Measurements from ENCODE around the gene PDE4B.
"Not testable (repeated sequence)": the region's sequence is repeated elsewhere in the genome, so short reads cannot be mapped to it uniquely, and the experiment has no call there.

The PDE4B gene

DNA sequence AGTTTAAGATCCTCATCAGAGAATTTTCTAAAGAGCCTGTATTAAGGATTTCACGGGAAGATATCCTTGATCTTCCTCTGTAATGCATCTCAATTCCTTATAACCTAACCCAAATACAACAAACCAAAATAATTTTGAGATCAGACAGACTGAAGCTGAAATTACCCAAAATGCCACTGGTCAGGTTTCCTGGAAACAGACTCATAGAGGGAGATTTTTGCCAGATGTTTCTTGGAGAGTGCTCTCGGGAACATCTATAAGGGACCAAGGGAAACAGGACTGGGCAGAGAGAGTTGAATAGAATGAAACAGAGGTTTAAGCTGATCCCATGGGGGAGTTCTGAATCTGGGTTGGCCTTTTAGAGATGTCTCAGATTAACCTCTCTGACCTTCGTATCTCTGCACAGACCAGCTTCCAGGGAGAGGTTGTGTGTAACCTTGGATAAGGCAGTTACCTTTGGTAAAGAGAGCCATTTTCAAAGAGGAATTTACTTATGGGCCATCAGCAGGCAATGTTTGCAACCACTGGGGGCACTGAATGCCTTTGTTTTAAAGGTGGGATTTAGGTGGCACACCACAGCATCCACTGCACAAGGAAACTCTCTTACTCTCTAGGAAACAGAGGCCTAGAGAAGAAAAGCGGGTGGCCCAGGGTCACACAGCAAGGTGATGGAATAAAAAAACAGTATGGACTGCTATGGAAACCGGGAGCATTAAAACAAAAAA, 610.5 kb downstream of the PDE4B start:
- no peak for TF ChIP-seq GATA1 (IDR thresholded peaks at IDR 0.05; ENCODE audit: low read depth, low read length)
- TF ChIP-seq POLR2A (IDR thresholded peaks at IDR 0.05; ENCODE audit: low read length), result no peak
- no peak for DNase-seq

GRCh38 chr1:66405061-66405460, 612.4 kb downstream of the PDE4B start:
- TF ChIP-seq GATA1 (IDR thresholded peaks at IDR 0.05; ENCODE audit: low read depth, low read length), result no peak
- no peak for TF ChIP-seq POLR2A (IDR thresholded peaks at IDR 0.05; ENCODE audit: low read length)
- no peak for DNase-seq

DNA sequence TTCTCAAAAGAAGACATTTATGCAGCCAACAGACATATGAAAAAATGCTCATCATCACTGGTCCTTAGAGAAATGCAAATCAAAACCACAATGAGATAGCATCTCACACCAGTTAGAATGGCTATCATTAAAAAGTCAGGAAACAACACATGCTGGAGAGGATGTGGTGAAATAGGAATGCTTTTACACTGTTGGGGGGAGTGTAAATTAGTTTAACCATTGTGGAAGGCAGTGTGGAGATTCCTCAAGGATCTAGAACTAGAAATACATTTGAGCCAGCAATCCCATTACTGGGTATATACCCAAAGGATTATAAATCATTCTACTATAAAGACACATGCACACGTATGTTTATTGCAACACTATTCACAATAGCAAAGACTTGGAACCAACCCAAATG, 618.8 kb downstream of the PDE4B start:
- DNase-seq, result not testable (repeated sequence)

DNA sequence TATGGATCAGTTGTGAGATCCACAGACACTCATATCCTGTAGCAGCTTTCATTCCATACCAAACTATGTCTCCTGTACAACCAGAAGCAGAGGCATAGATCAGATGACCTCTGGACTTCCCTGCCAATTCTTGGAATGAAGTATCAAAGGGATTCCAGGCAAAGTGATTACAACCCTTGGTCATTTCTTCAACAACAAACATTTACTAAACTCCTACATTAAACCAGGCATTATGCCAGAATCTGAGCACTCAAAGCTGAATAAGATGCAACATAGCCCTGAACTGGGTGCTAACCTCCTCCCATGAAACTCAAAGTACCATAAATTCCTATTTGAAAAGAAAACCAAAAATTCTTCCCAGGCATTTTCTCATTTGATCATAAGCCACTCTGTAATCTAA, 620.0 kb downstream of the PDE4B start:
- no peak for TF ChIP-seq GATA1 (IDR thresholded peaks at IDR 0.05; ENCODE audit: low read depth, low read length)
- TF ChIP-seq POLR2A (IDR thresholded peaks at IDR 0.05; ENCODE audit: low read length), result no peak
- DNase-seq, result no peak

GRCh38 chr1:66413136-66413837, 620.6 kb downstream of the PDE4B start:
- TF ChIP-seq GATA1 (IDR thresholded peaks at IDR 0.05; ENCODE audit: low read depth, low read length), result no peak
- peak; percentile 40 to 75 for DNase-seq

DNA sequence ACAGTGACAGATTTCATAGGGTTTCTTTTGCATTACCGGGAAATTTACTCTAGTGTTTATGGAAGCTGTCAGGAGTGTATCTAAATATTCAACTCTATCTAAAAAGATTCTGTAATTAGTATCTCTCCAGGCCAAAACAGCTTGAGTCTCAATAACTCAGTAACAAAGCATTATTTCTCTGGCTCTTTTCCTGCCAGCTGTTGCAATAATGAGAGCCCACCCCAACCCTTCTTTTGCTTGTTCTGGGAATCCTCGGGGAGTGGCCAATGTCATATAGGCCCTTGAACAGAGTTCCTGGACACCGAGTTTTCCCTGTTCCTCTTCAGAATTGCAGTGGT, 621.1 kb downstream of the PDE4B start:
- no peak for DNase-seq
- no peak for TF ChIP-seq GATA1 (IDR thresholded peaks at IDR 0.05; ENCODE audit: low read depth, low read length)
- no peak for TF ChIP-seq POLR2A (IDR thresholded peaks at IDR 0.05; ENCODE audit: low read length)

- TF ChIP-seq POLR2A (IDR thresholded peaks at IDR 0.05; ENCODE audit: low read length), result no peak
- no peak for TF ChIP-seq GATA1 (IDR thresholded peaks at IDR 0.05; ENCODE audit: low read depth, low read length)
- DNase-seq, result no peak
Observed at GRCh38 chr1:66415281-66415680, 622.6 kb downstream of the PDE4B start.

DNA sequence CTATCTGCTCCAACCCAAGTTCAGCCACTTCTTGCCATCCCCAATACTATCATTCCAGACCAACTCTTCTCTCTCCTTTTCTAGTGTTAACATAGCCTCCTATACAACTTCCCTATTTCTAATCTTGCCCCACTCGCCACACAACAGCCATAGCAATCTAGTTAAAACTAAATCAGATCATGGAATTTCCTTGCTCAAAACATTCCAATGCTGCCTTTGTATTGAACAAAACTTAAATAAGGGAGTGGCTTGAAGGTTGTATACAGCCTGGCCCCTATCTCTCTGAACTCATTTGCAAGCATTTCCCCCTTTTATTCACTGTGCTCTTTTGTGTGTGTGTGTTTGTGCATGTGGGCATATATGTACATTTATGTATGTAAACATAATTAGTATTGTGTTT, 623.2 kb downstream of the PDE4B start:
- TF ChIP-seq POLR2A (IDR thresholded peaks at IDR 0.05; ENCODE audit: low read length) (no peak), GATA1 (IDR thresholded peaks at IDR 0.05; ENCODE audit: low read depth, low read length) (no peak)
- DNase-seq, result no peak

GRCh38 chr1:66416295-66416694, 623.6 kb downstream of the PDE4B start:
- DNase-seq, result no peak
- TF ChIP-seq GATA1 (IDR thresholded peaks at IDR 0.05; ENCODE audit: low read depth, low read length) (no peak), POLR2A (IDR thresholded peaks at IDR 0.05; ENCODE audit: low read length) (no peak)

DNA sequence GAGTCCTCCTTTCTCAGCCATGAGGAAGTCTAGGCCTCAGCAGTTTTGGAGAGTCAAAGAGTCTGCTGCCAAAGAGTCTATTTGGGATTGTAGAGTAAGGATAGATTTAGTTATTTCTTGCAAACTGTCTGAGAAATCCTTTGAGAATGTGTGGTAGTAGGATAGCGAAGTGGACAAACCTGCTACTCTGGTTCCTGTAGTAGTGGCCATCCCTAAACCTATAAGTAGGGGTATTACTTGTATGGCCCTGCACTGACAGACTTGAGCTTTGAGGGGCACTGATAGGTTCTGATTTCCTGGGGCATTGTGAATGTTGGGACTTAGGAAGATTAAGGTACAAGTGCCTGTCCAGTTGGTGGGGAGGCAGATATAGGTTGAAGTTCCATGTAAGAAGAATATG, 625.3 kb downstream of the PDE4B start:
- no peak for TF ChIP-seq GATA1 (IDR thresholded peaks at IDR 0.05; ENCODE audit: low read depth, low read length)
- TF ChIP-seq POLR2A (IDR thresholded peaks at IDR 0.05; ENCODE audit: low read length), result no peak
- DNase-seq, result no peak

DNA sequence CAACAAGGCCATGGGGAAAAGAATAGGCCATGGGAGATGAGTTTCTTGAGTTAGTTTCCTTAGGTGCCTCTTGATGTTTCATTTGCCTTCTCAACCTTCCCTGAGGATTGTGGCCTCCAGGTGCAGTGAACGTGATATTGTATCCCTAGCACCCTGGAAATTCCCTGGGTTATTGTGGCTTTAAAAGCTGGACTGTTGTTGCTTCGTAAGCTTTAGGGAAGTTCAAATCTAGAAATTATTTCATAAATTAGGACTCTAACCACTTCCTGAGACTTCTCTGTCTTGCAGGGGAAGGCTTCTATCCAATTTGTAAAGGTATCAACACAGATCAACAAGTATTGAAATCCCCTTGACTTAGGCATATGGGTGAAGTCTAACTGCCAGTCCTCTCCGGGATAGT, 627.5 kb downstream of the PDE4B start:
- not testable (repeated sequence) for DNase-seq

- DNase-seq, result not testable (repeated sequence)
Observed at GRCh38 chr1:66420906-66421305, 628.2 kb downstream of the PDE4B start.

DNA sequence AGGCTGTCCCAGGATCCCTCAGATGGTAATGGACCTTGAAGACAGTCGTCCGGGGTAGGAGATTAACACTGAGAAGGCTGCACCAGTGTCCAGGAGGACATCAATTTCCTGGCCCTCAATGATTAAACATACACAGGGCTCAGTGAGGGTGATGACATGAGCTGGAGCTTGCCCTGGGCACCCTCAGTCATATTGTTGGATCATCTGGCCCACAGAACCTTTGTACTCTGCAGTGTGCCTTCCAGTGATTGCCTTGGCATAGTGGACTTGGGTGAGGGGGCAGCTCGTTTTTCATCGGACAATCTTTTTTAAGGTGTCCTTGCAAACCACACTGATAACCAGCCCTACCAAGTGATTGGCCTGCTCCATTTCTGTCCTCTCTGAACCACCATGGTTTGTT, 630.1 kb downstream of the PDE4B start:
- DNase-seq, result no peak
- no peak for TF ChIP-seq GATA1 (IDR thresholded peaks at IDR 0.05; ENCODE audit: low read depth, low read length)
- TF ChIP-seq POLR2A (IDR thresholded peaks at IDR 0.05; ENCODE audit: low read length), result no peak

Measured in erythroblast (primary cell).